Tibial artery (tissue), 4 donors: ENCODE data around the gene CENATAC.

ENCODE experiments used
- DNase-seq, 2 donors: peaks; one replicate each; pipeline ENCODE4 v3.0.0-alpha.2; 2019
- H3K27ac ChIP-seq, 2 donors: fragments of 200-600 bp; sonication (generic) in 1 of 2; 1 replicate in 1 of 2; 2 replicates in 1 of 2; pipeline ENCODE4 v1.5.1; 2018 to 2019; ENCODE audit warnings: mild to moderate bottlenecking in 1 of 2
- H3K27me3 ChIP-seq, 2 donors: fragments of 200-600 bp; sonication (generic) in 1 of 2; one replicate each; pipeline versions ENCODE4 v1.5.1 to v1.6.0; 2016 to 2019
- H3K36me3 ChIP-seq, 3 donors: fragments of 200-600 bp; sonication (generic) in 2 of 3; one replicate each; pipeline ENCODE4 v1.5.1; 2016 to 2019; ENCODE audit warnings: mild to moderate bottlenecking in 2 of 3
- H3K4me1 ChIP-seq, 4 donors: fragments of 200-600 bp; sonication (generic) in 2 of 4; 1 replicate in 3 of 4; 2 replicates in 1 of 4; pipeline ENCODE4 v1.5.1; 2016 to 2019
- H3K4me3 ChIP-seq, 2 donors: fragments of 200-600 bp; sonication (generic) in 1 of 2; 1 replicate in 1 of 2; 2 replicates in 1 of 2; pipeline ENCODE4 v1.5.1; 2018 to 2019; ENCODE audit warnings: mild to moderate bottlenecking in 2 of 2
- H3K9me3 ChIP-seq, 3 donors: fragments of 200-600 bp; sonication (generic) in 1 of 3; one replicate each; pipeline ENCODE4 v1.5.1; 2016 to 2019
- intact Hi-C: fragments of 100-400 bp; cut with DNase I; formaldehyde crosslinking; loops from one replicate; pipeline ENCODE4 v1.15.0; 2023; ENCODE audit warnings: low total_unique reads
- TF ChIP-seq, protein P1 (sequence below), 2 experiments: fragments of 200-600 bp in 1 of 2; fragments of 450-650 bp in 1 of 2; IDR thresholded peaks; one replicate each; pipeline ENCODE4 v1.5.1; 2017 to 2019; ENCODE audit warnings: antibody characterized with exemption in 2 of 2, mild to moderate bottlenecking in 1 of 2, moderate library complexity in 1 of 2

CENATAC gene

DNA sequence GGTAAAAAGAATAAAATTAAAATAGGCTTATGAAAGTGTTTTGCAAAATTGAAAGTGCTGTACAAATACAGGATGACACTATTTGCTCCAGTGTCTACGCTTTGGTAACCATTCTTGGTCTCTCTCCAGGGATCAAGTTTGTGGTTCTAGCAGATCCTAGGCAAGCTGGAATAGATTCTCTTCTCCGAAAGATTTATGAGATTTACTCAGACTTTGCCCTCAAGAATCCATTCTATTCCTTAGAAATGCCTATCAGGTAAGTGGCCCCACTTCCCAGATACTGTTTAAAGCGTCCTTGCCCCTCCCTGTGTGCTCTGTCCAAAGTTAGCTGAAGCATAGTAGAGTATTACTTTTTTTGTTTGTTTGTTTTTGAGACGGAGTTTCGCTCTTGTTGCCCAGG is 23.7 kb downstream of the CENATAC start:
- Histone ChIP-seq H3K36me3 (peaks cover 17 to 59% (median 35%) of the 10 kb centered on the region in 3 donors), H3K27ac (no peak overlapping the region), H3K27me3 (no peaks in the 10 kb centered on the region), H3K4me3 (no peak overlapping the region), H3K4me1 (peaks cover 0 to 46% (median 27%) of the 10 kb centered on the region in 4 donors), H3K9me3 (no peaks in the 10 kb centered on the region)
- no peak for DNase-seq
- TF ChIP-seq, protein P1, sequence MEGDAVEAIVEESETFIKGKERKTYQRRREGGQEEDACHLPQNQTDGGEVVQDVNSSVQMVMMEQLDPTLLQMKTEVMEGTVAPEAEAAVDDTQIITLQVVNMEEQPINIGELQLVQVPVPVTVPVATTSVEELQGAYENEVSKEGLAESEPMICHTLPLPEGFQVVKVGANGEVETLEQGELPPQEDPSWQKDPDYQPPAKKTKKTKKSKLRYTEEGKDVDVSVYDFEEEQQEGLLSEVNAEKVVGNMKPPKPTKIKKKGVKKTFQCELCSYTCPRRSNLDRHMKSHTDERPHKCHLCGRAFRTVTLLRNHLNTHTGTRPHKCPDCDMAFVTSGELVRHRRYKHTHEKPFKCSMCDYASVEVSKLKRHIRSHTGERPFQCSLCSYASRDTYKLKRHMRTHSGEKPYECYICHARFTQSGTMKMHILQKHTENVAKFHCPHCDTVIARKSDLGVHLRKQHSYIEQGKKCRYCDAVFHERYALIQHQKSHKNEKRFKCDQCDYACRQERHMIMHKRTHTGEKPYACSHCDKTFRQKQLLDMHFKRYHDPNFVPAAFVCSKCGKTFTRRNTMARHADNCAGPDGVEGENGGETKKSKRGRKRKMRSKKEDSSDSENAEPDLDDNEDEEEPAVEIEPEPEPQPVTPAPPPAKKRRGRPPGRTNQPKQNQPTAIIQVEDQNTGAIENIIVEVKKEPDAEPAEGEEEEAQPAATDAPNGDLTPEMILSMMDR (IDR thresholded peaks at IDR 0.05): no peak
- intact Hi-C loops: no loop called here

DNA sequence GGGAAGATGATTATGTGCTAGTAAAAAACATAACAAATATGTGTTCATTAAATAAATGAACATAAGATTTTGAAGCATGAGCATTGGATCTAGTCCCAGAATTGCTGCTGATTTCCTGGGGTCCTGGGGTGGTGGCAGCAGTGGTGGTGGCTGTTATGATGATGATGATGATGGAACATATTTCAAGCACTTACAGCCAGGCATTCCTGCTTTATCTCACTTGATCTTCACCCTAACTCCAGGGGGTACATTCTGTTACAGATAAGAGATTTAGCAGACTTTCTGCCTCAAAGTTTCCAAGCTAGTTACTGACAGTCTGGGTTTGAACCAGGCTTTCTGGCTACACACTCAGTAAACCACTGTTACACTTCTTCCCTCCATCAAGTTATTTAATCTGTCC is 25.8 kb downstream of the CENATAC start:
- Histone ChIP-seq H3K36me3 (peaks cover 17 to 73% (median 34%) of the 10 kb centered on the region in 3 donors), H3K27me3 (no peaks in the 10 kb centered on the region), H3K27ac (no peak overlapping the region), H3K4me3 (no peak overlapping the region), H3K9me3 (no peaks in the 10 kb centered on the region), H3K4me1 (peaks cover 0 to 39% (median 20%) of the 10 kb centered on the region in 4 donors)
- TF ChIP-seq, protein P1 (IDR thresholded peaks at IDR 0.05): no peak
- DNase-seq: no peak
- intact Hi-C loops: no loop called here

DNA sequence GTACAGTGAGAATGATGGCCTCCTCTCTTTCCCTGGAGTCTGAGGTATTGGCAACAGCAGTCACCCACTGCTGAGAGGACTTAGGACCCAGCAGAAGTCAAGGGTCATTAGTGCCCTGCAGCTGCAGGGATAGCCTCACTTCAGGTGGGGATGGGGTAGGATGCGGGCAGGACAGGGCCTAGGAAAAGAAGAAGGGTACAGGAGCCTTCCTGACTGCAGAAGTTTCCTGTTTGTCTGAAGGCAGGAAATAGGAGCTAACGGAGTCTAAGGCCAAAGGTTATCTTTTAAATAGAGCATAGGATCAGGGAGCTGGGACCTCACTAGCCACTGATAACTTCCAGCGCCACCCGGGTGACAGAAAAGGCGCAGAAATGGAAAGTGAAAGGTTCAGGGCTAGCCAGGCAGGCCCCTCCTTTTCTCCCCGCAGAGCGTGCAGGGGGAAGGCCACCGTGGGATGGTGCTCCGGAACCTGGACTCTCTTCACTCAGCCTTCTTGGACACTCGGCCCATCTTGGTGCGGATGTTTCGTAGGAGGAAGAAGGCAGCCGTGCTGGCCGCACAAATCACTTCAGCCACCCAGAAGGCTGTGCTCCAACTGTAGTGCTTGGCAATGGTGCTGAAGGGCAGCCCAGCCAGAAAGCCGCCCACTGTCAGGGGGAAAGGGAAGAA is 26.6 kb downstream of the CENATAC start:
- Histone ChIP-seq H3K9me3 (no peaks in the 10 kb centered on the region), H3K4me3 (no peak overlapping the region), H3K27ac (peak overlapping the region; percentile 30 to 33), H3K27me3 (no peaks in the 10 kb centered on the region), H3K36me3 (peaks cover 17 to 73% (median 34%) of the 10 kb centered on the region in 3 donors), H3K4me1 (peaks cover 0 to 44% (median 18%) of the 10 kb centered on the region in 4 donors)
- no peak for DNase-seq
- intact Hi-C loops: no loop called here
- TF ChIP-seq, protein P1 (IDR thresholded peaks at IDR 0.05): no peak

DNA sequence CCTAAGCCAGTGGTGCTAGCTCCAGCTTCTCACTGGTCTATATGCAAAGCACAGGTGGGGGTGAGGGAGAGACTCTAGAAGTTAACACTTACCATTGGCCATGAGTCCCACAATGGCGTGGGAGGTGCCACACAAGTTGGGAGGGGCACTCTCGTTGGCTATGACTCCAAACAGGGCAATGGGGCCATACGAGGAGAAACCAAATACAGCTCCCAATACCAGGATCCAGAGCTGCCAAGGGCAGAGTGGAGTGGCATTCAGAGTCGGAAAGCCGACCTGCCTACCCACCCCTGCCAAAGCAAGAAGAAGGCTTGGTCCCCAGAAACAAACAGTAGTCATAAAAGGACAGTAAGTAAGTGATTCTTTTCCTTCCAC is 27.1 kb downstream of the CENATAC start:
- Histone ChIP-seq H3K36me3 (peaks cover 17 to 73% (median 34%) of the 10 kb centered on the region in 3 donors), H3K4me1 (peaks cover 0 to 44% (median 17%) of the 10 kb centered on the region in 4 donors), H3K27ac (peak overlapping the region; percentile 30 to 33), H3K27me3 (no peaks in the 10 kb centered on the region), H3K4me3 (no peak overlapping the region), H3K9me3 (no peaks in the 10 kb centered on the region)
- TF ChIP-seq, protein P1 (IDR thresholded peaks at IDR 0.05): no peak
- intact Hi-C loops: no loop called here
- DNase-seq: no peak

DNA sequence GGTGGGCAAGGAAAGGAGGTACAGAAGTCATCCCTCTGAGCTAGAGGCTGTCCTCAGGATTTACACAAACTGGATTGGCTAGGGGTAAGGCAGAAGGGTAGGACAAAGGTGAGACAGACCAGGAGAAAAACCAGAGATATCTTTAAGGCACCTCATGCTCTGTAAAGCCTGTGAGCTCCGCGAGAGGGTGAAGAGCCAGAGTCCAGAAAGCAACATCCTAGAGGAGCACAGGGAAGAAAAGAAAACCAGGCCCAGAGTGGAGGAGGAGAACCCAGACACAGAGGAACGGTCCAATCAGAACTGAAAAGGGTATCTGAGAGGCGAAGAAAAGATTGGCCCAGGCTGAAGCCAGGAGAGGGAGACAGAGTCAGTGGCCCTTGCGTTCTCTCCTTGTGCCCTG is 27.6 kb downstream of the CENATAC start:
- no peaks in the 10 kb centered on the region for H3K27me3 ChIP-seq
- intact Hi-C loops: no loop called here
- H3K4me1 ChIP-seq: peaks cover 0 to 40% (median 14%) of the 10 kb centered on the region in 4 donors
- H3K4me3 ChIP-seq: no peak overlapping the region
- DNase-seq: no peak
- H3K36me3 ChIP-seq: peaks cover 17 to 73% (median 34%) of the 10 kb centered on the region in 3 donors
- H3K9me3 ChIP-seq: no peaks in the 10 kb centered on the region
- TF ChIP-seq, protein P1 (IDR thresholded peaks at IDR 0.05): no peak
- peak overlapping the region; percentile 30 to 33 for H3K27ac ChIP-seq
